PC-9 (cell line): Measurements from ENCODE around the gene ASCC3.

Experiments used
- CTCF ChIP-seq: fragments of 200-600 bp; sonication (generic); conservative IDR thresholded peaks from 2 replicates; pipeline ENCODE4 v1.6.1; 2017; ENCODE audit warnings: mixed run types, antibody characterized with exemption, mild to moderate bottlenecking, moderate library complexity
- EZH2 ChIP-seq: fragments of 200-600 bp; sonication (generic); IDR thresholded peaks from 2 replicates; pipeline ENCODE4 v1.8.0; 2017; ENCODE audit warnings: antibody characterized with exemption, low read depth

DNA sequence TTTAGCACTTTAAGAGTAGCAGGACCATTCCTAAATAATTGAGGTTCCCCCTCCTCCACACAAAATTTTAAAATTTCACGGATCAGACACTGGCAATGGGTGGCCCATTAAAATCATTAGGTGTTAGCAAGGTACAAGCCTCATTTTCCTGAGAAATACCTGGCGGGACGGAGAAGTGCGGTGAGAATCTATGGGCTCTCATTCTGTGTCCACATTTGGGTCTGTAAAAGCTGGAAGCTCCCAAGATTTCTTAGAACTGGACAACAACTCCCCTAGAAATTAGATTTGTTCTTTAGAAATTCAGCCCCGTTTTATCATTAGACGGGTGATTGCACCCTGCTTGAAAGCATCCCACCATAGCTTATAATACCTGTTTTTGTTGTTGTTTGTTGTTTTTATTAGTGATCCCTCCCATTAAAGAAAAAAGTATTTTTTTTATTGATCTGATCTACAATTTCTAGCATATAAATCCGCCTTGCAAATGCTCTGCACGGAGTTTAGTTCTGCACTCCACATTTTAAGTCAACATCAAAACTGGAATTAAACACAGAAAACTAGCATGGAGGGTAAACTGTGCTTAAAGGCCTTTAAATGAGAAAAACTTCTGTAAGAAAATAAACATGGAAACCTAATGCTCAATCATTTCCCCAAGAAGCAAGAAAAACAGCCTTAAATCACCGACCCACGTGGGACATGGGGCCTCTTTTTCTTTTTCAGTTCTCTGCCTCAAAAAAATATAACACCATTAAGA lies 422.1 kb downstream of the ASCC3 start:
- no peak for TF ChIP-seq EZH2
- no peak for TF ChIP-seq CTCF
